Liver (tissue), 9 donors: Measurements from ENCODE around the gene AJAP1. TPM values are rescaled to one million over a fixed set of nuclear protein-coding genes. Genes with fewer than 3 reads are reported as not detected.

Source experiments
- DNase-seq: peaks from one replicate; pipeline ENCODE4 v3.0.0-alpha.2; 2017; ENCODE audit warnings: low spot score
- H3K27ac ChIP-seq, 2 donors: one replicate each; pipeline ENCODE4 v1.7.0; 2013; ENCODE audit warnings: inconsistent platforms in 2 of 2, low read length in 2 of 2, control low read depth in 1 of 2, low read depth in 1 of 2, mild to moderate bottlenecking in 1 of 2
- H3K27me3 ChIP-seq, 4 donors: one replicate each; pipeline versions ENCODE4 v1.6.1 to v1.7.0; 2013; ENCODE audit warnings: low read length in 3 of 4, inconsistent platforms in 1 of 4, mild to moderate bottlenecking in 1 of 4, moderate library complexity in 1 of 4; ENCODE audit not compliant: control insufficient read depth in 4 of 4, insufficient read depth in 4 of 4
- H3K36me3 ChIP-seq, 4 donors: one replicate each; pipeline versions ENCODE4 v1.6.1 to v1.7.0; 2013; ENCODE audit warnings: low read length in 3 of 4, mild to moderate bottlenecking in 3 of 4, low read depth in 1 of 4, moderate library complexity in 1 of 4; ENCODE audit not compliant: control insufficient read depth in 4 of 4, insufficient read depth in 3 of 4
- H3K4me1 ChIP-seq, 4 donors: one replicate each; pipeline versions ENCODE4 v1.6.1 to v1.7.0; 2013; ENCODE audit warnings: low read length in 3 of 4, mild to moderate bottlenecking in 3 of 4, moderate library complexity in 1 of 4; ENCODE audit not compliant: control insufficient read depth in 4 of 4, insufficient read depth in 4 of 4
- H3K4me3 ChIP-seq, 3 donors: one replicate each; pipeline versions ENCODE4 v1.6.1 to v1.7.0; 2013; ENCODE audit warnings: low read length in 3 of 3, control low read depth in 1 of 3, low read depth in 1 of 3, mild to moderate bottlenecking in 1 of 3
- H3K9ac ChIP-seq, 2 donors: one replicate each; pipeline ENCODE4 v1.7.0; 2013; ENCODE audit warnings: low read length in 2 of 2, mild to moderate bottlenecking in 2 of 2, moderate library complexity in 2 of 2, control low read depth in 1 of 2, low read depth in 1 of 2
- H3K9me3 ChIP-seq, 4 donors: one replicate each; pipeline versions ENCODE4 v1.6.1 to v1.7.0; 2013; ENCODE audit warnings: low read length in 3 of 4; ENCODE audit not compliant: control insufficient read depth in 4 of 4
- ATF3 ChIP-seq: IDR thresholded peaks from 2 replicates; pipeline ENCODE4 v1.6.1; 2016; ENCODE audit warnings: antibody characterized with exemption
- CTCF ChIP-seq: fragments of 150-350 bp; IDR thresholded peaks from 2 replicates; pipeline ENCODE4 v1.5.1; 2017; ENCODE audit warnings: improper control_type of control experiment, low read depth, low read length; ENCODE audit not compliant: missing input control
- EGR1 ChIP-seq, 2 donors: IDR thresholded peaks; 2 replicates each; pipeline ENCODE4 v1.6.1; 2016 to 2018; ENCODE audit warnings: antibody characterized with exemption in 2 of 2, low read depth in 2 of 2
- FOXA1 ChIP-seq: IDR thresholded peaks from 2 replicates; pipeline ENCODE4 v1.6.1; 2016; ENCODE audit warnings: antibody characterized with exemption
- FOXA2 ChIP-seq: IDR thresholded peaks from 2 replicates; pipeline ENCODE4 v1.6.1; 2016; ENCODE audit warnings: antibody characterized with exemption
- GABPA ChIP-seq, 2 donors: IDR thresholded peaks in 1 of 2; conservative IDR thresholded peaks in 1 of 2; 2 replicates each; pipeline ENCODE4 v1.6.1; 2016; ENCODE audit warnings: antibody characterized with exemption in 2 of 2, mild to moderate bottlenecking in 1 of 2, moderate library complexity in 1 of 2
- HNF4A ChIP-seq, 2 donors: conservative IDR thresholded peaks; 2 replicates each; pipeline ENCODE4 v1.6.1; 2016; ENCODE audit warnings: antibody characterized with exemption in 2 of 2, mild to moderate bottlenecking in 2 of 2
- HNF4G ChIP-seq: IDR thresholded peaks from 2 replicates; pipeline ENCODE4 v1.6.1; 2016; ENCODE audit warnings: antibody characterized with exemption
- JUND ChIP-seq, 2 donors: IDR thresholded peaks; 2 replicates each; pipeline ENCODE4 v1.6.1; 2016; ENCODE audit warnings: antibody characterized with exemption in 2 of 2
- MAX ChIP-seq: IDR thresholded peaks from 2 replicates; pipeline ENCODE4 v1.6.1; 2016; ENCODE audit warnings: antibody characterized with exemption
- NR2F2 ChIP-seq: IDR thresholded peaks from 2 replicates; pipeline ENCODE4 v1.6.1; 2016; ENCODE audit warnings: antibody characterized with exemption
- RAD21 ChIP-seq, 2 donors: IDR thresholded peaks; 2 replicates each; pipeline ENCODE4 v1.6.1; 2016; ENCODE audit warnings: antibody characterized with exemption in 2 of 2, mild to moderate bottlenecking in 2 of 2
- REST ChIP-seq: IDR thresholded peaks from 2 replicates; pipeline ENCODE4 v1.6.1; 2016; ENCODE audit warnings: antibody characterized with exemption, mild to moderate bottlenecking
- RXRA ChIP-seq, 2 donors: IDR thresholded peaks; 2 replicates each; pipeline ENCODE4 v1.6.1; 2017 to 2018; ENCODE audit warnings: antibody characterized with exemption in 2 of 2, mild to moderate bottlenecking in 1 of 2
- SP1 ChIP-seq: IDR thresholded peaks from 2 replicates; pipeline ENCODE4 v1.6.1; 2018; ENCODE audit warnings: antibody characterized with exemption, mild to moderate bottlenecking
- TAF1 ChIP-seq: conservative IDR thresholded peaks from 2 replicates; pipeline ENCODE4 v1.6.1; 2016; ENCODE audit warnings: antibody characterized with exemption, mild to moderate bottlenecking
- YY1 ChIP-seq: IDR thresholded peaks from 2 replicates; pipeline ENCODE4 v1.6.1; 2016; ENCODE audit warnings: antibody characterized with exemption, mild to moderate bottlenecking
- ZBTB33 ChIP-seq: IDR thresholded peaks from 2 replicates; pipeline ENCODE4 v1.6.1; 2016; ENCODE audit warnings: antibody characterized with exemption
- WGBS: extraction: QIAGEN DNeasy Blood & Tissue Kit; methylation state at CpG from one replicate; pipeline ENCODE4 v1.1.7; 2013; 5-methylcytosine and 5-hydroxymethylcytosine counted together
- polyA plus RNA-seq, 2 donors: library from polyadenylated mRNA; stranded (reverse) in 1 of 2; unstranded in 1 of 2; fragments of 200-250 nt in 1 of 2; fragments of >200 nt in 1 of 2; fragmentation: Nextera tagmentation in 1 of 2; extraction: Ambion mirVana in 1 of 2; gene quantifications; one replicate each; pipeline versions ENCODE4 v1.2.1 to v1.2.3, GENCODE V29; 2013 to 2015
- total RNA-seq, 2 donors: library from RNA; depleted of rRNA; stranded (reverse); fragments of >200 nt; gene quantifications; one replicate each; pipeline ENCODE4 v1.2.3, GENCODE V29; 2014
- donor health status: healthy.
- donor health status: healthy.
- donor health status: healthy.
- donor health status: healthy.
- donor health status: healthy.

The AJAP1 gene
- total and polyA plus RNA-seq, 4 donors, result under 0.01 to 0.21 (median 0.08) TPM; not detected in 1

GRCh38 chr1:4657960-4658541 lies 3.6 kb downstream of the AJAP1 start:
- H3K9me3 ChIP-seq, result no peaks in the 10 kb centered on the region
- no peak overlapping the region for H3K4me3 ChIP-seq
- 16% methylated on average over 24 of the region's 24 CpGs for WGBS
- H3K4me1 ChIP-seq, result peaks cover 0 to 8% (median 2%) of the 10 kb centered on the region in 4 donors
- no peak for TF ChIP-seq TAF1
- no peak for TF ChIP-seq SP1
- TF ChIP-seq ZBTB33, result no peak
- no peak for TF ChIP-seq EGR1 (IDR thresholded peaks at IDR 0.05; ENCODE audit: low read depth in 2 of 2)
- H3K36me3 ChIP-seq, result no peaks in the 10 kb centered on the region
- H3K27ac ChIP-seq, result no peak overlapping the region
- peaks cover 6 to 20% (median 10%) of the 10 kb centered on the region in 4 donors for H3K27me3 ChIP-seq
- H3K9ac ChIP-seq, result no peak overlapping the region
- DNase-seq, result no peak

- no peak for TF ChIP-seq GABPA (IDR thresholded peaks at IDR 0.05 in 1 of 2, conservative IDR thresholded peaks at IDR 0.05 in 1 of 2)
- TF ChIP-seq ATF3, result no peak
- TF ChIP-seq EGR1 (IDR thresholded peaks at IDR 0.05; ENCODE audit: low read depth in 2 of 2), result no peak
- TF ChIP-seq JUND (IDR thresholded peaks at IDR 0.05), result no peak
- no peak for TF ChIP-seq REST
- TF ChIP-seq RAD21 (IDR thresholded peaks at IDR 0.05), result no peak
- TF ChIP-seq FOXA1, result no peak
- no peak for TF ChIP-seq NR2F2
- TF ChIP-seq YY1, result no peak
- no peak for TF ChIP-seq SP1
- TF ChIP-seq CTCF, result no peak
- no peak for TF ChIP-seq RXRA (IDR thresholded peaks at IDR 0.05)
- TF ChIP-seq HNF4A (conservative IDR thresholded peaks at IDR 0.05), result no peak
- no peak for TF ChIP-seq TAF1
- no peak for TF ChIP-seq HNF4G
- no peak for TF ChIP-seq FOXA2
- TF ChIP-seq ZBTB33, result no peak
- no peak for TF ChIP-seq MAX
- 17% methylated on average over 16 of the region's 16 CpGs for WGBS
- Histone ChIP-seq H3K4me1 (peaks cover 0 to 8% (median 2%) of the 10 kb centered on the region in 4 donors), H3K27me3 (peaks cover 3 to 17% (median 8%) of the 10 kb centered on the region in 4 donors), H3K36me3 (no peaks in the 10 kb centered on the region), H3K4me3 (no peak overlapping the region), H3K9ac (no peak overlapping the region), H3K9me3 (no peaks in the 10 kb centered on the region), H3K27ac (no peak overlapping the region)
- DNase-seq, result no peak
These were observed 4.5 kb downstream of the AJAP1 start for GRCh38 chr1:4658643-4659628.
